Measurements from ENCODE around the gene CMSS1.
"Not testable (repeated sequence)": the region's sequence is repeated elsewhere in the genome, so short reads cannot be mapped to it uniquely, and the experiment has no call there.

The CMSS1 gene

DNA sequence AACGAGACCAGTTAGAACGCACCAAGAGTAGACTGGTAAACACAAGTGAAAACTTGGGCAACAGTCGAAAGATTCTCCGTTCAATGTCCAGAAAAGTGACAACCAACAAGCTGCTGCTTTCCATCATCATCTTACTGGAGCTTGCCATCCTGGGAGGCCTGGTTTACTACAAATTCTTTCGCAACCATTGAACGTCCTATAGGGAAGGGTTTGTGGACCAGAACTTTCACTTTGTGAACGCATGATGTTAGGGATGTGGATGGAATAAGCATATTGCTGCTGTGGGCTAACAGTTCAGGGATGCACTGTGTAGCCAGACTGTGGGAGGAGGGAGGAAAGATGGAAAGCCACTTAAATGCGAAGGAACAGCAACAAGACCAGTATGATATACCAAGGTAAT, 408.2 kb downstream of the CMSS1 start:
- no peak for DNase-seq (ENCODE audit: low read depth, low spot score)

DNA sequence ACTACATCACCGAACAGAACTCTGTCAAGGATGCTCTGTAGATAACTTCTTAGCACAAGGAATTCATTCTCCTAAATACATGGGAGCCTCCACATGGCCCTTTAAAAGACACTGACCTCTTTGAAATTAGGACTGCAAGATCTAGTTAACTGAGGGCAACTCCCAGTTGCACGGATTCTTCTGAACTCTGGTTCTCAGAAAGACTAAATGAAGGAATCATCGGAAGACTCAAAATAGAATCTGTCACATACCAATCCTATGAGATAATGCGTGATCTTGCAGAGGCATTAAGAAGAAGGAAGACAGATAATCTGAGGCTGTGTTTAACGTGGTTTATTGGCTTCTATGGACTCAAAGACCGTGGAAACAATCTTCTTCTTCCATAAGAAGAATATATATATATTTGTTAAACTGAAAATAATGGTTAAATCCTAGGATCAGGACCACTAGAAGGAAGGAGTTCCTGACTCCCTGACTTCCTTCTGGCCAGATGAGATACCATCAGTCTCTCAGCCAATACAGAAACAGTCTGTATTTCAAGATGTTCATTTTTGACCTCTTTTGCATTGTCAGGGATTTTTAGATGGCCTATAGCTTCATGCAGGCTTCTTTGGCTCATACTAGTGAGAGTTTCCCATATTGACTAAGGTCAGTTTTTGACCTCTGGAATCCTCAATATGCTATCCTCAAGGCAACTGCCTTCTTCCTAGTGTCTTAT, 409.2 kb downstream of the CMSS1 start:
- DNase-seq (ENCODE audit: low read depth, low spot score) = no peak

DNA sequence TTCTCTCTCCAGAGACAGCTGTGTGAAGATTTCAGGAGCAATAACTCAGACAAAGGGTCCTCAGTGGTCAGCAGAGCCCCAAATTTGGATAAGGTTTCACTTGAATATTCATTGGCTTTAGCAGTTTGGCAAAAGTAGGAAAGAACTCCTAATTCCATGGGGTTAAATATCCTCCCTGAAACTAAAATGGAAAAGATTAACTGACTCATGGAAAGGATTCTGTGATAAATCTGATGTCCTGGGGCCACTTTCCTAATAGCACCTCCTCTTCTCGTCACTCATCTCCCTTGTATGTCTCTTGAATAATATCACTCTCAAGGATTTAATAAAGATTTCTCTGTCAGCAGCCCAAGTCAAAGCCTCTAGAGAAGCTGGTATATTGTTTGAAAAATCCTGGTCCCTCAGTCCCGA, 409.9 kb downstream of the CMSS1 start:
- DNase-seq (ENCODE audit: low read depth, low spot score) = no peak

DNA sequence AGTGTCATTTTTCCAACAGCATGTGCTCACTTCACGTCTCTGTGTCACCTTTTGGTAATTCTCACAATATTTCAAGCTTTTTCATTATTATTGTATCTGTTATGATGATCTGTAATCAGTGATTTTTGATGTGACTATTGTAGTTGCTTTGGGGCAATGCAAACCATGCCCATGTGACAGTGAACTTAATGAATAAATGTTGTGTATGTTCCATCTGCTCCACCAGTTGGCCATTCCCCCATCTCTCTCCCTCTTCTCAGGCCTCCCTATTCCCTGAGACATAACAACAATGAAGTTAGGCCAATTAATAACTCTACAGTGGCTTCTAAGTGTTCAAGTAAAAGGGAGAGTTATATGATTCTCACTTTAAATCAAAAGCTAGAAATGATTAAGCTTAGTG, 410.6 kb downstream of the CMSS1 start:
- DNase-seq (ENCODE audit: low read depth, low spot score) = no peak

DNA sequence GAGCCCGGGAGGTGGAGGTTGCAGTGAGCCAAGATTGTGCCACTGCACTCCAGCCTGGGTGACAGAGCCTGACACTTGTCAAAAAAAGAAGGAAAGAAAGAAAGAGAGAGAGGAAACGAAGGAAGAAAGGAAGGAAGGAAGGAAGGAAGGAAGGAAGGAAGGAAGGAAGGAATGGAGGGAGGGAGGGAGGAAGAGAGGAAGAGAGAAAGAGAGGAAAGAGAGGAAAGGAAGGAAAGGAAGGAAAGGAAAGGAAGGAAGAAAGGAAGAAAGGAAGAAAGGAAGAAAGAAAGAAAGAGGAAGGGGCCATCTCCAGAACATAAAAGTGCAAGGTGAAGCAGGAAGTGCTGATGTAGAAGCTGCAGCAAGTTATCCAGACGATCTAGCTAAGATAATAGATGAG, 411.5 kb downstream of the CMSS1 start:
- DNase-seq (ENCODE audit: low read depth, low spot score) = not testable (repeated sequence)

DNA sequence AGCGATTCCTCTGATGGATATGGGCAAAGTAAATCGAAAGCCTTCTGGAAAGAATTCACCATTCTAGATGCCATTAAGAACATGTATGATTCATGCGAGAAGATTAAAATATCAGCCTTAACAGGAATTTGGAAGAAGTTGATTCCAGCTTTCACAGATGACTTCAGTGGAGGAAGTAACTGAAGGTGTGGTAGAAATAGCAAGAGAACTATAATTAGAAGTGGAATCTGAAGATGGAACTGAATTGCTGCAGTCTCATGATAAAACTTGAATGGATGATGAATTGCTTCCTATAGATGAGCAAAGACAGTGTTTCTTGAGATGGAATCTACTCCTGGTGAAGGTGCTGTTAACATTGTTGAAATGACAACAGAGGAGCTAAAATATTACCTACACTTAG, 413.0 kb downstream of the CMSS1 start:
- DNase-seq (ENCODE audit: low read depth, low spot score) = no peak

Data from iPS DF 19.7 (cell line).